WTC11 (cell line): ENCODE data around the gene SART1. TPM values are rescaled to one million over a fixed set of nuclear protein-coding genes. Genes with fewer than 3 reads are reported as not detected.

Source experiments
- ATAC-seq: fragments of 200-7000 bp; cut with Tn5 transposase; 2 replicates; pipeline ENCODE4 v1.10.0; 2021; ENCODE audit warnings: mild to moderate bottlenecking, moderate library complexity
- CTCF ChIA-PET: fragments of 300-600 bp; sonication (Branson Sonifier 250); formaldehyde crosslinking; loops from one replicate; lab custom pipeline; 2021; ENCODE audit warnings: antibody characterized with exemption; lab: Charles Lee
- POLR2A ChIA-PET: fragments of 350-600 bp; sonication (Branson Sonifier 250); formaldehyde crosslinking; loops from one replicate; lab custom pipeline; 2021; ENCODE audit warnings: antibody characterized with exemption; lab: Charles Lee
- DNase-seq: peaks from one replicate; pipeline ENCODE4 v3.0.0; 2021; ENCODE audit warnings: low spot score
- H3K27ac Mint-ChIP-seq: 2 replicates; pipeline ENCODE4 v1.8.0; 2021; ENCODE audit warnings: mixed read lengths
- H3K27me3 Mint-ChIP-seq: 2 replicates; pipeline ENCODE4 v1.8.0; 2021; ENCODE audit warnings: low read depth, mild to moderate bottlenecking, moderate library complexity, mixed read lengths
- H3K36me3 Mint-ChIP-seq: 2 replicates; pipeline ENCODE4 v1.8.0; 2021; ENCODE audit warnings: mixed read lengths
- H3K4me1 Mint-ChIP-seq: 2 replicates; pipeline ENCODE4 v1.8.0; 2022; ENCODE audit warnings: mixed read lengths
- H3K4me3 Mint-ChIP-seq: 2 replicates; pipeline ENCODE4 v1.8.0; 2021; ENCODE audit warnings: mild to moderate bottlenecking, moderate library complexity, mixed read lengths
- H3K9me3 Mint-ChIP-seq: 2 replicates; pipeline ENCODE4 v1.8.0; 2021; ENCODE audit warnings: mixed read lengths
- CBFB ChIP-seq: sonication (generic); formaldehyde crosslinking; IDR thresholded peaks from 2 replicates; pipeline ENCODE4 v1.8.1; 2022; ENCODE audit warnings: mild to moderate bottlenecking, low read depth, missing genetic modification reagents
- CREB1 ChIP-seq: sonication (generic); formaldehyde crosslinking; IDR thresholded peaks from 2 replicates; pipeline ENCODE4 v1.8.0; 2023; ENCODE audit warnings: mild to moderate bottlenecking, missing genetic modification reagents
- CREM ChIP-seq: sonication (generic); formaldehyde crosslinking; IDR thresholded peaks from 2 replicates; pipeline ENCODE4 v1.8.1; 2022; ENCODE audit warnings: mild to moderate bottlenecking, missing genetic modification reagents, moderate library complexity
- EMX1 ChIP-seq: fragments of 250-450 bp; sonication (Bioruptor Pico); IDR thresholded peaks from 2 replicates; pipeline ENCODE4 v1.8.0; 2021; ENCODE audit warnings: mild to moderate bottlenecking
- ESRRA ChIP-seq: sonication (generic); formaldehyde crosslinking; IDR thresholded peaks from 2 replicates; pipeline ENCODE4 v1.8.1; 2022; ENCODE audit warnings: mild to moderate bottlenecking, missing genetic modification reagents, borderline replicate concordance
- FOXJ3 ChIP-seq: sonication (generic); formaldehyde crosslinking; IDR thresholded peaks from 2 replicates; pipeline ENCODE4 v1.9.0; 2021; ENCODE audit warnings: missing genetic modification reagents, mild to moderate bottlenecking, borderline replicate concordance
- GTF2I ChIP-seq: fragments of 250-450 bp; sonication (Bioruptor Pico); conservative IDR thresholded peaks from 2 replicates; pipeline ENCODE4 v1.4.0; 2021; ENCODE audit warnings: mild to moderate bottlenecking
- HMGA2 ChIP-seq: fragments of 250-450 bp; sonication (Bioruptor Pico); IDR thresholded peaks from 2 replicates; pipeline ENCODE4 v1.4.0; 2021; ENCODE audit warnings: mild to moderate bottlenecking, moderate library complexity
- JAZF1 ChIP-seq: fragments of 250-450 bp; sonication (Bioruptor Pico); IDR thresholded peaks from 2 replicates; pipeline ENCODE4 v1.9.0; 2021; ENCODE audit warnings: moderate library complexity, mild to moderate bottlenecking, inconsistent platforms
- MXD4 ChIP-seq: fragments of 250-450 bp; sonication (Bioruptor Pico); IDR thresholded peaks from 2 replicates; pipeline ENCODE4 v1.8.0; 2021; ENCODE audit warnings: mild to moderate bottlenecking, moderate library complexity, borderline replicate concordance
- MYBL2 ChIP-seq: sonication (generic); formaldehyde crosslinking; IDR thresholded peaks from 2 replicates; pipeline ENCODE4 v1.8.1; 2023; ENCODE audit warnings: mild to moderate bottlenecking, moderate library complexity, missing genetic modification reagents
- RELA ChIP-seq: sonication (generic); formaldehyde crosslinking; IDR thresholded peaks from 2 replicates; pipeline ENCODE4 v1.8.1; 2022; ENCODE audit warnings: missing genetic modification reagents, mild to moderate bottlenecking, borderline replicate concordance
- RORB ChIP-seq: fragments of 250-450 bp; sonication (Bioruptor Pico); IDR thresholded peaks from 2 replicates; pipeline ENCODE4 v1.9.0; 2021; ENCODE audit warnings: mild to moderate bottlenecking
- TEAD1 ChIP-seq: sonication (generic); formaldehyde crosslinking; IDR thresholded peaks from 2 replicates; pipeline ENCODE4 v1.8.0; 2022; ENCODE audit warnings: mild to moderate bottlenecking, missing genetic modification reagents
- ZNF138 ChIP-seq: sonication (generic); formaldehyde crosslinking; conservative IDR thresholded peaks from 2 replicates; pipeline ENCODE4 v1.8.1; 2022; ENCODE audit warnings: mild to moderate bottlenecking, moderate library complexity, missing genetic modification reagents
- ZNF219 ChIP-seq: sonication (generic); formaldehyde crosslinking; IDR thresholded peaks from 2 replicates; pipeline ENCODE4 v1.8.0; 2023; ENCODE audit warnings: missing genetic modification reagents, mild to moderate bottlenecking, borderline replicate concordance
- ZNF263 ChIP-seq: sonication (generic); formaldehyde crosslinking; IDR thresholded peaks from 2 replicates; pipeline ENCODE4 v1.8.1; 2022; ENCODE audit warnings: low read depth, mild to moderate bottlenecking, moderate library complexity, missing genetic modification reagents
- ZNF317 ChIP-seq: sonication (generic); formaldehyde crosslinking; IDR thresholded peaks from 2 replicates; pipeline ENCODE4 v1.8.1; 2023; ENCODE audit warnings: low read depth, mild to moderate bottlenecking, moderate library complexity, missing genetic modification reagents, borderline replicate concordance
- ZNF671 ChIP-seq: fragments of 250-450 bp; sonication (Bioruptor Pico); IDR thresholded peaks from 2 replicates; pipeline ENCODE4 v1.8.0; 2021; ENCODE audit warnings: mild to moderate bottlenecking
- total RNA-seq: library from RNA; stranded (reverse); gene quantifications from 3 replicates; pipeline ENCODE4 v1.2.3, GENCODE V29; 2021
- TF ChIP-seq, protein P1 (sequence below): sonication (generic); formaldehyde crosslinking; conservative IDR thresholded peaks from 2 replicates; pipeline ENCODE4 v1.8.1; 2022; ENCODE audit warnings: mild to moderate bottlenecking, missing genetic modification reagents
- TF ChIP-seq, protein P2 (sequence below): sonication (generic); formaldehyde crosslinking; IDR thresholded peaks from 2 replicates; pipeline ENCODE4 v1.8.1; 2022; ENCODE audit warnings: low read depth, missing genetic modification reagents, borderline replicate concordance
- TF ChIP-seq, protein P3 (sequence below): sonication (generic); formaldehyde crosslinking; IDR thresholded peaks from 2 replicates; pipeline ENCODE4 v1.8.0; 2022; ENCODE audit warnings: mild to moderate bottlenecking, missing genetic modification reagents
- TF ChIP-seq, protein P4 (sequence below): fragments of 250-450 bp; sonication (Bioruptor Pico); IDR thresholded peaks from 2 replicates; pipeline ENCODE4 v1.9.0; 2021; ENCODE audit warnings: mild to moderate bottlenecking
- TF ChIP-seq, protein P5 (sequence below): sonication (generic); formaldehyde crosslinking; IDR thresholded peaks from 2 replicates; pipeline ENCODE4 v1.8.1; 2022; ENCODE audit warnings: missing genetic modification reagents, borderline replicate concordance
- TF ChIP-seq, protein P6 (sequence below): sonication (generic); formaldehyde crosslinking; IDR thresholded peaks from 2 replicates; pipeline ENCODE4 v1.8.0; 2023; ENCODE audit warnings: missing genetic modification reagents
- TF ChIP-seq, protein P7 (sequence below): sonication (generic); formaldehyde crosslinking; IDR thresholded peaks from 2 replicates; pipeline ENCODE4 v1.8.1; 2023; ENCODE audit warnings: mild to moderate bottlenecking, missing genetic modification reagents, moderate library complexity

The SART1 gene
- total RNA-seq, 1 experiment from 2014 or later: 57.0 TPM

DNA sequence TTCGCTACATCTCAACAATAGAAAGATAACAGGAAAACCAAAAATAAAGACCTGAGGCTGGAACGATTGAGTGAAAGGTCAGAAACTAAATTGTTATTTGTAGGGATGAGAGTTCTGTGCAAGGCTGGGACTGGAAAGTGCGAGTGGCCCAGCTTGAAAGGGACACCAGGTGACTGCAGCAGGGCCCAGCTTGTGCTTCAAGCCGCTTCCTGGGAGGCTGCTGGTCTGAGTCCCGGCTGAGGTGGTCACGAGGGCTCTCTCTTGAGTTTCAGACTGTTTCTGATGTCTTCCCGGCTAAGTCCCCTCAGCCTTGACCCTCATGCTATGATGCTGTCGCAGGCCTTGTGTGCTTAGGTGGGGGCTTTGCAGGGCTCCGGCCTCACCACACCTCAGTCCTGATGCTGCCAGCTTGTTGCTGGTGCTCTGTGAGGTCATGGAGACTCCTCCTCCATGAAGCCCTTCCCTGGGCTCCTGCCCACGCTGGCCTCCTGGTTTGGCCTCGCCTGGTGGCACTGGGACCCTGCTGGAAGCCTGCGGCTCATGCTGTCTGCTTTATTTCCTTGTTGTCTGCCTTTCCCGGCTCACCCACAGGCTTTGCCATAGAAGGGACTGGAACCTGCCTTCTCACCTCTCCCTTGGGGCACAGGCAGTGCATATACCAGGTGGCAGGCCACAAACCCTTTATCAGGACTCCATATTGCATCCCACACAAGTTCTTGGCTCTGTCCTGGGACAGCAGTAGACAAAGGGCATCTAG, 44.8 kb downstream of the SART1 start (continued):
- TF ChIP-seq RORB (no peak), CBFB (no peak), ZNF263 (no peak), HMGA2 (CRISPR knock-in tag) (no peak), MYBL2 (no peak)

DNA sequence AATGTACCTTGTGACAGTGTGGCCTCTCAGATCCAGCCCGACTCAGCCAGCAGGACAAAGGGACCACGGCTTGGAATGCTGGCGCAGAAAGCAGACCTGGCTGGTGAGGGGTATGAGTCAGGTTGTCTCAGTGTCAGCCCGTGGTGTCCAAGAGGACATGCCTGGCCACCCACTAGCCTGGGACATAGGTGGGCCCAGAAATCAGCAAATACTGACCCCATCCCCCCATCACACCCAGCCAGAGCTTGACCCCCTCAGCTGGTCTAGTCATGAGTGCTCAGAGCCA, 45.3 kb downstream of the SART1 start:
- peaks cover 16% of the 10 kb centered on the region for H3K27me3 Mint-ChIP-seq
- DNase-seq (no peak), ATAC-seq (no peak)
- peaks cover 16% of the 10 kb centered on the region for H3K36me3 Mint-ChIP-seq
- ChIA-PET CTCF (interaction anchor here (0.6 to 1.7 kb wide), 4 partner anchors 15 to 227 kb away, joined by 4 to 5 read pairs (median 4); no protein-coding TSS in a partner anchor), POLR2A (interaction anchor here (0.6 kb wide), 1 partner anchor 17 kb away, joined by 7 read pairs; no protein-coding TSS in a partner anchor)
- H3K4me1 Mint-ChIP-seq: peaks cover 17% of the 10 kb centered on the region
- H3K4me3 Mint-ChIP-seq: no peak overlapping the region
- peak overlapping the region; percentile 68 for H3K27ac Mint-ChIP-seq
- no peaks in the 10 kb centered on the region for H3K9me3 Mint-ChIP-seq
- TF ChIP-seq, protein P1, sequence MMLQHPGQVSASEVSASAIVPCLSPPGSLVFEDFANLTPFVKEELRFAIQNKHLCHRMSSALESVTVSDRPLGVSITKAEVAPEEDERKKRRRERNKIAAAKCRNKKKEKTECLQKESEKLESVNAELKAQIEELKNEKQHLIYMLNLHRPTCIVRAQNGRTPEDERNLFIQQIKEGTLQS (CRISPR knock-in tag): no peak
- TF ChIP-seq, protein P2, sequence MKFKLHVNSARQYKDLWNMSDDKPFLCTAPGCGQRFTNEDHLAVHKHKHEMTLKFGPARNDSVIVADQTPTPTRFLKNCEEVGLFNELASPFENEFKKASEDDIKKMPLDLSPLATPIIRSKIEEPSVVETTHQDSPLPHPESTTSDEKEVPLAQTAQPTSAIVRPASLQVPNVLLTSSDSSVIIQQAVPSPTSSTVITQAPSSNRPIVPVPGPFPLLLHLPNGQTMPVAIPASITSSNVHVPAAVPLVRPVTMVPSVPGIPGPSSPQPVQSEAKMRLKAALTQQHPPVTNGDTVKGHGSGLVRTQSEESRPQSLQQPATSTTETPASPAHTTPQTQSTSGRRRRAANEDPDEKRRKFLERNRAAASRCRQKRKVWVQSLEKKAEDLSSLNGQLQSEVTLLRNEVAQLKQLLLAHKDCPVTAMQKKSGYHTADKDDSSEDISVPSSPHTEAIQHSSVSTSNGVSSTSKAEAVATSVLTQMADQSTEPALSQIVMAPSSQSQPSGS (CRISPR knock-in tag): no peak
- TF ChIP-seq, protein P3, sequence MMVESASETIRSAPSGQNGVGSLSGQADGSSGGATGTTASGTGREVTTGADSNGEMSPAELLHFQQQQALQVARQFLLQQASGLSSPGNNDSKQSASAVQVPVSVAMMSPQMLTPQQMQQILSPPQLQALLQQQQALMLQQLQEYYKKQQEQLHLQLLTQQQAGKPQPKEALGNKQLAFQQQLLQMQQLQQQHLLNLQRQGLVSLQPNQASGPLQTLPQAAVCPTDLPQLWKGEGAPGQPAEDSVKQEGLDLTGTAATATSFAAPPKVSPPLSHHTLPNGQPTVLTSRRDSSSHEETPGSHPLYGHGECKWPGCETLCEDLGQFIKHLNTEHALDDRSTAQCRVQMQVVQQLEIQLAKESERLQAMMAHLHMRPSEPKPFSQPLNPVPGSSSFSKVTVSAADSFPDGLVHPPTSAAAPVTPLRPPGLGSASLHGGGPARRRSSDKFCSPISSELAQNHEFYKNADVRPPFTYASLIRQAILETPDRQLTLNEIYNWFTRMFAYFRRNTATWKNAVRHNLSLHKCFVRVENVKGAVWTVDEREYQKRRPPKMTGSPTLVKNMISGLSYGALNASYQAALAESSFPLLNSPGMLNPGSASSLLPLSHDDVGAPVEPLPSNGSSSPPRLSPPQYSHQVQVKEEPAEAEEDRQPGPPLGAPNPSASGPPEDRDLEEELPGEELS (CRISPR knock-in tag): no peak
- TF ChIP-seq ZNF671 (CRISPR knock-in tag) (no peak), RELA (no peak), JAZF1 (CRISPR knock-in tag) (no peak), ZNF317 (no peak), TEAD1 (CRISPR knock-in tag) (no peak), CREM (CRISPR knock-in tag) (no peak)
- TF ChIP-seq, protein P4, sequence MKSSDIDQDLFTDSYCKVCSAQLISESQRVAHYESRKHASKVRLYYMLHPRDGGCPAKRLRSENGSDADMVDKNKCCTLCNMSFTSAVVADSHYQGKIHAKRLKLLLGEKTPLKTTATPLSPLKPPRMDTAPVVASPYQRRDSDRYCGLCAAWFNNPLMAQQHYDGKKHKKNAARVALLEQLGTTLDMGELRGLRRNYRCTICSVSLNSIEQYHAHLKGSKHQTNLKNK (CRISPR knock-in tag): no peak
- TF ChIP-seq, protein P5, sequence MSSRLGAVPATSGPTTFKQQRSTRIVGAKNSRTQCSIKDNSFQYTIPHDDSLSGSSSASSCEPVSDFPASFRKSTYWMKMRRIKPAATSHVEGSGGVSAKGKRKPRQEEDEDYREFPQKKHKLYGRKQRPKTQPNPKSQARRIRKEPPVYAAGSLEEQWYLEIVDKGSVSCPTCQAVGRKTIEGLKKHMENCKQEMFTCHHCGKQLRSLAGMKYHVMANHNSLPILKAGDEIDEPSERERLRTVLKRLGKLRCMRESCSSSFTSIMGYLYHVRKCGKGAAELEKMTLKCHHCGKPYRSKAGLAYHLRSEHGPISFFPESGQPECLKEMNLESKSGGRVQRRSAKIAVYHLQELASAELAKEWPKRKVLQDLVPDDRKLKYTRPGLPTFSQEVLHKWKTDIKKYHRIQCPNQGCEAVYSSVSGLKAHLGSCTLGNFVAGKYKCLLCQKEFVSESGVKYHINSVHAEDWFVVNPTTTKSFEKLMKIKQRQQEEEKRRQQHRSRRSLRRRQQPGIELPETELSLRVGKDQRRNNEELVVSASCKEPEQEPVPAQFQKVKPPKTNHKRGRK: no peak

DNA sequence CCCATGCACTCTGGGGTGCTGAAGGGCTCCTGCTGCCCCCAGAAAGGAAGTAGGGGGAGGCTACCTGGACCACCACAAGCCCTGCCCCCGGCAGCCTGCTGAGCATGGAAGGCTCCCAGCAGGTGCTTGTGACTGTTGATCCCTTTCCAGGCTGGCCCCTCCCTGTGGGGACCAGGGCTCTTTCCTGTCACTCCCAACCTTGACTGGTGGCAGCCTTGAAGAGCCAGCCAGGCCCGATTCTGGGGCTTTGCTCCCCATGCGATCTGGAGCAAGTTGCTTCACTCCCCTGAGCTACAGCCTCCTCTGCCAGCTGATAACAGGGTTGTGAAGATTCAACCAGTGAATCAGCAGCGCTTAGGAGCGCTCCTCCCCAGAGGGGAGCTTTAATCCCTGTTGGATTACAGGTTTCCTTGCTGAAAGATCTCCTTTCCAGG, 45.7 kb downstream of the SART1 start:
- H3K27ac Mint-ChIP-seq: no peak overlapping the region
- ATAC-seq: peak; percentile 3; the same call in 1 of the 2 replicates

More for the DNA sequence above, 45.7 kb downstream of the SART1 start:
- DNase-seq: no peak
- peaks cover 19% of the 10 kb centered on the region for H3K27me3 Mint-ChIP-seq
- TF ChIP-seq ZNF219 (CRISPR knock-in tag) (no peak), MYBL2 (no peak), RORB (no peak), MXD4 (CRISPR knock-in tag) (no peak), ZNF671 (CRISPR knock-in tag) (no peak), ZNF138 (CRISPR knock-in tag) (no peak), GTF2I (CRISPR knock-in tag) (no peak), RELA (no peak), HMGA2 (CRISPR knock-in tag) (no peak), EMX1 (CRISPR knock-in tag) (no peak), ESRRA (CRISPR knock-in tag) (no peak), ZNF263 (no peak), FOXJ3 (CRISPR knock-in tag) (no peak), CREB1 (CRISPR knock-in tag) (no peak)
- TF ChIP-seq, protein P6, sequence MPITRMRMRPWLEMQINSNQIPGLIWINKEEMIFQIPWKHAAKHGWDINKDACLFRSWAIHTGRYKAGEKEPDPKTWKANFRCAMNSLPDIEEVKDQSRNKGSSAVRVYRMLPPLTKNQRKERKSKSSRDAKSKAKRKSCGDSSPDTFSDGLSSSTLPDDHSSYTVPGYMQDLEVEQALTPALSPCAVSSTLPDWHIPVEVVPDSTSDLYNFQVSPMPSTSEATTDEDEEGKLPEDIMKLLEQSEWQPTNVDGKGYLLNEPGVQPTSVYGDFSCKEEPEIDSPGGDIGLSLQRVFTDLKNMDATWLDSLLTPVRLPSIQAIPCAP: no peak
- TF ChIP-seq, protein P7, sequence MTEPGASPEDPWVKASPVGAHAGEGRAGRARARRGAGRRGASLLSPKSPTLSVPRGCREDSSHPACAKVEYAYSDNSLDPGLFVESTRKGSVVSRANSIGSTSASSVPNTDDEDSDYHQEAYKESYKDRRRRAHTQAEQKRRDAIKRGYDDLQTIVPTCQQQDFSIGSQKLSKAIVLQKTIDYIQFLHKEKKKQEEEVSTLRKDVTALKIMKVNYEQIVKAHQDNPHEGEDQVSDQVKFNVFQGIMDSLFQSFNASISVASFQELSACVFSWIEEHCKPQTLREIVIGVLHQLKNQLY (CRISPR knock-in tag): no peak
- H3K36me3 Mint-ChIP-seq: peaks cover 15% of the 10 kb centered on the region
- ChIA-PET CTCF (interaction anchor here (0.6 to 1.7 kb wide), 5 partner anchors 14 to 227 kb away, joined by 4 to 6 read pairs (median 4); no protein-coding TSS in a partner anchor), POLR2A (no interaction called here)
- H3K4me3 Mint-ChIP-seq: no peak overlapping the region
- H3K9me3 Mint-ChIP-seq: no peaks in the 10 kb centered on the region
- peaks cover 17% of the 10 kb centered on the region for H3K4me1 Mint-ChIP-seq
